ENCODE data around the gene UBA1.

Gene UBA1

DNA sequence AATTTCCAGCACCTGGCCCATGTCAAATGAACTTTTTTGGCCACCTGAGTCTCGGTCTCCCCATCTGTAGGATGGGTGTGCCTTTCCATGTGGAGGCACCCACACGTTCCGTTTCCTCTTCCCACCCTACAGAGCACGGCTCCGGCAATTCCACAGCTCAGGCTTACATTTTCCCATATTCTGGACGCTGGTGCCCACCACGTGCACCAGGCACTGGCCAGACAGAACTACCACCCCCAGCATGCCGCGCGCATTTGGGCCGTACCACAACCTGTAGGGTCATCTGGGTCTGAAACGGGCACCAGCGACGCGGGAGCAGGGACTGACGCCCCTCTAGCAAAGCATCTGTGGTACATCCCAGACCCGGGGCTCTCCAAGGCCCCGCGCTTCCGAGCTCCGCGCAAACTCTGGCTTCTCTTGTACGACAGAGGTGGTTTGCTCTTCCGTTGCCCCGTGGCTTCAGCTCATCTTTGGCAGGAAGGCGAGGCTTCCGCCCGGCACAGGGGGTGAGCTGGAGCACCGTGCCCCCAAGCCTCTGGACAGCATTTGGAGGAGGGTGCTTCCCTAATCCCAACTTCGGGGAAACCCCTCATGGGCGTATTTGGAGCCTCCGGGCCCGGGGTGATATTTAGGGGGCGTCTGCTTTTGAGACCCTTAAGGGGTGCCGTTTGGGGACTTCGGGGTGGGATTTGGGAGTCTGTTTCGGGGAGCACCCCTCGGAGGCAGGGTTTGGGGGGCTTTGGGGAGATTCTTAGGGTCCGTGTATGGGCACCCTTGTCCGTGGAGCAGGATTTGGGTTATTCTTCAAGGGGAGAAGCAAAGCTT, 3.0 kb upstream of the UBA1 start:
- DNase-seq = peak; percentile 69

GRCh38 chrX:47191331-47191730, 2.3 kb upstream of the UBA1 start:
- peak; percentile 31 for DNase-seq

- no peak for DNase-seq
These were observed 1.7 kb upstream of the UBA1 start for GRCh38 chrX:47191806-47192401.

DNA sequence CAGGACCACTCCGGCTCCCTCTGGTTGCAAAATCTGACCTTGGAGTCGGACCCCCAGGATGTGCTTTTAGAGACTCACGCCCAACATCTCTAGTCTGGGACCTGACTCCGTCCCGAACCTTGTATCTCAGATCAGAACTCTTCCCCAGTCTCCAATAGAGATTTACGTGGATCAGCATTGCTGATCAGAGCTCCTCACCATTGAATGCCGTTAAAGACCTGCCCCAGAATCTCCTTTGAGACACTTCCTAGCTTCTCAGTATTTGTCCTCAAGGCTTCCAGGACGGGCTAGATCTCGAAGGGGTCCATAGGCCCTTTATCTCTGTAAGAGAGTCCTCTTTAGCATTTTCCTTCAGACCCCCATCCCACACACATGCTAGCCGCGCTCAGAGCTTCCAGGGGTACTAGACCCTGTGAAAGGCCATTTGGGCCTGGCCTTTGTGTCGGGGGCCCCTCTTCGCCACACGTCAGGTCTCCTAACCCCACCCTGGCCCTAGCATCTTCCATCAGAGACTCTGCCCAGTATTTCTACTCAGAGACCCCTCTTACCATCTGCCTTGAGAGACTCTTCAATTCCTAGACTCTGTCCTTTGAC, 662 bp downstream of the UBA1 start:
- no peak for DNase-seq

GRCh38 chrX:47196098-47196497, 2.5 kb downstream of the UBA1 start:
- DNase-seq = no peak

- DNase-seq = no peak
These were observed 3.9 kb downstream of the UBA1 start for GRCh38 chrX:47197526-47197925.

DNA sequence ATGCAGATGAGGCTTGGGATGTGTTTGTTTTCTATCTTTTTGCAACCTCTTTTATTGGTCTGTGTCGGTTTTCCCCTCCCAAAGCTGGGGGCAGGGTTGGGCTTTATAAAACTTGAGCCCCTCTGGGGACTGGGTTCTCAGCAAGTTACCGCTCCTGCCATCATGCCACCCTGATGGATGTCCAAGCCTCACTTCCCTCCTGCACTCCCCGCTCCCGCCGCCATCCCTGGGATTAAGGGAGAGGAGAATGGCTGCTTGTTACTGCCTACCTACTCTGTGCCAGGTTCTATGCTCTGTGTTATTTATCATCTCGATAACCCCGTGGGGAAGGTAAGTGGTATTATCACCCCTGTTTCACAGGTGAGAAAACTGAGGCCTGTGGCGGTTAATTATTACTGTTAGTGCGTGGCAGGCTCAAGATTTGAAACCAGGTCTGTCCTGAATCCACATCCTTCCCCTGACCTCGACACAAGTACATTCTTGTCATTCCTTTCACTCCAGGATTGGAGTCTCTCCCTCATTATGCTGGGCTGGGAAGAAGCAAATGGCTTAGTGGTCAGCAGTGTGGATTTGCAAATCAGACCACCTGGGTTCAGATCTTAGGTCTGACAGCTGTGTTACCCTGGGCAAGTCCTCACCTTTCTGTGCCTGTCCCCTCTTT, 4.5 kb downstream of the UBA1 start:
- DNase-seq = no peak

DNA sequence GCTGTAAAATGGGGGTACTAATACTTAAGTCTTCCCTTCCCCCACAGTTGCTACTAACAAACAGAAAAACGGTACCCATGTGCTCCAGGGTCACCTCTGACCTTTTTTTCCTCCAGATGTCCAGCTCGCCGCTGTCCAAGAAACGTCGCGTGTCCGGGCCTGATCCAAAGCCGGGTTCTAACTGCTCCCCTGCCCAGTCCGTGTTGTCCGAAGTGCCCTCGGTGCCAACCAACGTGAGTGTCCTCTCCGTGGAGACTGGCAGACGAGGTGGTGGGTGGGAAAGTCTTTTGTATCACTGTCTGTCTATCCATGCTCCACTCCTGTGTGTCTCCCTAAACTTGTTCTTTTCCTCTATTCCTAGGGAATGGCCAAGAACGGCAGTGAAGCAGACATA, 5.1 kb downstream of the UBA1 start:
- DNase-seq = no peak

DNA sequence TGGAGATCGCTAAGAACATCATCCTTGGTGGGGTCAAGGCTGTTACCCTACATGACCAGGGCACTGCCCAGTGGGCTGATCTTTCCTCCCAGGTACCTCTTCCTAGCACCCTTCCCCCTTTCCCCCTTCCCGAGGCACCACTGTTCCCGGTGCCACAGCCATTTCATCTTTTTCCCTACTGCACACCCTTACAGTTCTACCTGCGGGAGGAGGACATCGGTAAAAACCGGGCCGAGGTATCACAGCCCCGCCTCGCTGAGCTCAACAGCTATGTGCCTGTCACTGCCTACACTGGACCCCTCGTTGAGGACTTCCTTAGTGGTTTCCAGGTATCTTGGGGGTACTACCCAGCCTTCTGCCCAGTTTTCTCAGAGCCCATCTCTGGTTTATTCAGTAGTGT, 5.7 kb downstream of the UBA1 start:
- DNase-seq = no peak

- no peak for DNase-seq
These were observed 6.9 kb downstream of the UBA1 start for GRCh38 chrX:47200385-47201150.

- no peak for DNase-seq
These were observed 7.8 kb downstream of the UBA1 start for GRCh38 chrX:47201345-47201944.

- DNase-seq = no peak
These were observed 8.7 kb downstream of the UBA1 start for GRCh38 chrX:47202316-47202715.

DNA sequence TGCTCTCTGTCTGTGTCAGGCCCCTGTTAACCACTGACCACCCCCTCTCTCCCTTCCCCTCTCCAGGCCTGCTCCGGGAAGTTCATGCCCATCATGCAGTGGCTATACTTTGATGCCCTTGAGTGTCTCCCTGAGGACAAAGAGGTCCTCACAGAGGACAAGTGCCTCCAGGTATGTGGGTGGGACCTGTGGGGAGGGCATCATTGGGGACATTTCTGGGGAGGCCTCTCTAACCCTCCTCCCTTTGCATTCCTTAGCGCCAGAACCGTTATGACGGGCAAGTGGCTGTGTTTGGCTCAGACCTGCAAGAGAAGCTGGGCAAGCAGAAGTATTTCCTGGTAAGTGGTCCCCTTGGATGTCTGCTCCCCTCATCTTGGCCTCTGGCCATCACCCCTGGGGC, 9.2 kb downstream of the UBA1 start:
- no peak for DNase-seq

DNA sequence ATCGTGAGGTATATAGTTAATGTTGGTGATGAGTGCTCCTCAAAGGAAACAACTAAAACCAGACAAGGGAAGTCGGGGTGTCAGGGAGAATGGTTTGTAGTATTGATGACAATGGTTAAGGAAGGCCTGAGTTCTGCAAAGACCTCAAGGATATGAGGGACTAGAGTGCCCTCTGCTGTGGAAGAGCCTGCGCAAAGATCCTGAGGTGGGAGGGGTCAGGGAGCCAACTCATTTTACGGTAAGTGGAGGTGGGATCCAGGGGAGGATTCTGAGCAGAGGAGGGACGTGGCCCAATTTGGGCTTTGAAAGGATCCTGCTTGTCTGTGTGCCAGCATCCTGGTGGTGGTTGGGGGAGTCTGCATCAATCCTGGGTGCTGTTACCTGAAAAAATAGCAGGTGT, 11.3 kb downstream of the UBA1 start:
- no peak for DNase-seq

- no peak for DNase-seq
These were observed 12.7 kb downstream of the UBA1 start for GRCh38 chrX:47206316-47206715.

DNA sequence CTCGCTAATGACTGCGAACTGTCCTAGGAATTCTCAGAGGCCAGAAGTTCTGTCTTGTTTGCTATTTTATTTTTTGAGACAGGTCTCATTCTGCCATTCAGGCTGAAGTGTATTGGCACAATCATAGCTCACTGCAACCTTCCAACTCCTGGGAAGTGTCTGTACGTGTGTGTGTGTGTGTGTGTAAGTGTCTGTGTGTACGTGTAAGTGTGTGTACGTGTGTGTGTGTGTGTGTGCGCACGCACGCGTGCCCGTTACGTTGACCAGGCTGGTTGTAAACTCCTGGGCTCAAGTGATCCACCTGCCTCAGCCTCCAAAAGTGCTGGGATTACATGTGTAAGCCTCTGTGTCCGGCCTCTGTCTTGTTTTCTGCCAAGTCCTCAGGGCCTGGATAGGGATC, 14.5 kb downstream of the UBA1 start:
- no peak for DNase-seq

DNA sequence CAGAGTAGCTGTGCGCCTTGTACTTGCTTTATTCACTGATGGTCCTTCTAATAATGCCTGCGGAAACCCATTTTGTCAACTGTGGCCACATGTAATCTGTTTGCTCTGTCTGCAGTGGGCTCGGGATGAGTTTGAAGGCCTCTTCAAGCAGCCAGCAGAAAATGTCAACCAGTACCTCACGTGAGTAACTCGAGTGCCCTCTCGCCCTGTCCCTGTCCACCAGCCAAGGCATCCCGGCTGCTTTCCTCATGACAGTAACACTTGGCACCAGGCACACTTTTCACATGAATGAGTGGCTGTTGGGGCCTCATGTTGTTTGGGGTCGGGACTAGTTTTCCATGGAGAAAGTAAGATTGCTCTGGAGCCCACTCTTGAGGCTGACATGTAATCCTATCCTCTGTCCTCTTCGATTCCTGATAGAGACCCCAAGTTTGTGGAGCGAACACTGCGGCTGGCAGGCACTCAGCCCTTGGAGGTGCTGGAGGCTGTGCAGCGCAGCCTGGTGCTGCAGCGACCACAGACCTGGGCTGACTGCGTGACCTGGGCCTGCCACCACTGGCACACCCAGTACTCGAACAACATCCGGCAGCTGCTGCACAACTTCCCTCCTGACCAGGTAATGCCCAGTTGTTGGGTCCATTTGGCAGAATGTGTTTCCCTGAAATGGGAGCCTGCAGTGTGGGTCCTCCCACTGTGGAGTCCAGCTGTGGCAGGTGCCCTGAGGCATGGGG, 16.0 kb downstream of the UBA1 start:
- DNase-seq = no peak

GRCh38 chrX:47210661-47211425, 17.2 kb downstream of the UBA1 start:
- no peak for DNase-seq

GRCh38 chrX:47212381-47213293, 19.0 kb downstream of the UBA1 start:
- DNase-seq = no peak

All from activated effector memory CD4-positive, alpha-beta T cell treated with Interleukin-2 at 50 U/mL for 16 hours (primary cell).